ENCODE results near the gene EHD1. TPM values are rescaled to one million over a fixed set of nuclear protein-coding genes. Genes with fewer than 3 reads are reported as not detected.

EHD1 gene
- total RNA-seq, result 121 and 124 TPM in 2 replicates

DNA sequence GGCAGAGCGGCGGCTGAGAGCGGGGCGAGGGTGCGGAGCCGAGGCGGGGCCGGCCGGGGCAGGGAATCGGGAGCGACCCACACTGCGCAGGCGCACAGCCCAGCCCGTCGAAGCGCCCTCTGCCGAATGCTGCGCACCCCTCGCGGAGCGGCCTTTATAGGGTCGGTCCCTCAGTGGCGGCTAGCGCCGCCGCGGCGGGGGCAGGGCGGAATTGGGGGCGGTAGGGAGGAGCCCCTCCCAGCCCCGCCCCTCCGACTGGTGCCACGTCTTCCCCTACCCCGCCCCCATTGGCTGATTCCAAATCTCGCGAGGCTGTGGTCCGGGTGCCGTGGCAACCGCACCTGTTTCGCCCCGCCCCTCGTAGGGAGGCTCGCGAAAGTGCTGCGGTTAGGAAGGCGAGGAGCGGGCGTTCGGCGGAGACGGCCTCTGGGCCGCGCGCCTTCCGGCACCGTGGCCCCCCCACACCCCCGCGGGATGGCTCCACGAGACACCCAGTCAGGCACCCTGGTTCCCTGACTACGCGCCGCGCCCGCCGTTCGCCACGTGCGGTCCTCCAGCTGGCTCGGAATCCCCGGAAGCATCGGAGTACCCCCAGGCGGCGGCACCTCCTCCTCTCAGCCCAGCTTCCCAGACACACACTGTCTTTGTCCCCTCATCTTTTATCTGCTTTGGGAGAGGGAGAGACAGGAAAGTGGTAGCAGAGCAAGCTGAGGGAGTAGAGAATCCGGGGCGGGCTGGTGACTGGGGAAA lies at the start of gene EHD1:
Gene EHD1 (minus strand): TSS at position 128 of the 750 bp plus-strand sequence. CDS start 157 bp downstream, outside the sequence.

DNA sequence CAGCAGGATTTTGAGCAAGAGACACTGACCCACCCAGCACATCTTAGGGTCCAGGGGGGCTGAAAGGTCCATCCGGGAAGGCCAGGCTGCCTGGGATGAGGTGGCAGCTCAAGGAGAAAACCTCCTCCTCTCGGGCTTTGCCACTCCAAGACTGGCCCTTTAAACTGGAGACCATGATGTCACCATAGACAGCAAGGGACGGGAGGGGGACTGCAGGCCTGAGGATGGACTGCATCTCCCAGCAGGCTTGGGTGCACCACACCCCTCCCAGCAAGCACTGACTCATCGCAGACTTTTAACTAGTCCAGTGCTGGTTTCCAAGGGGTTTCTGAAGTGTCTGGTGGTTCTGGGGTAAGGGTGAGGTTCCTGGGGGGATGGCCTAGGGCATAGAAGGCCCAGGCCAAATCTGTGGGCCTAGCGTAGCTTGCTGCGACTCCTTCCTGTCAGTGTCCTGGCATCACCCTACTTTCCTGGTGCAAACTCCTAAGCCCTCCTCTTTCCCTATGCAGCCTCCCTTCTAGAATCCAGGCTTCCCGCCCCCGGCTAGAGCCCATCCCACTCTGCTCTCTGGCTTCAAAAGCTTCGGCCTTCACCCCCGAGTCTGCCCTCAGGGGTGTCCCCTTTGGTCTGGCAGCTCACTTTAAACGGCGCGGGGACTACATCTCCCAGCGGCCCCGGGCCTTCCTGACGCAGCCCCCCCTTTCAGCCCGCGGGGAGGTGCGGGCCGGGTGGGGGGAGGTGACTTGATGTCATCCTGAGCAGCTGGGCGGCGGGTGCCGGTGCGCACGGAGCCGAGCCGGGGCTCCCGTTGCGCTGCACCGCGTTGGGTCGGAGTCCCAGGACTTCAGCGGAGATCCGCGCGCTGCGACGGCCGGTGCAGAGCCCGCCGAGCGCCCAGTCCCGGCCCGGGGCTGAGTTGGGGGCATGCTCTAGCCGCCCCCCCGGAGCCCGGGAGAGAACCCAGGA lies 45.8 kb upstream of the EHD1 start, which contains the start of gene PPP2R5B:
Gene PPP2R5B (plus strand): TSS at position 746 of the 966 bp plus-strand sequence. CDS start 1,046 bp downstream, outside the sequence.

DNA sequence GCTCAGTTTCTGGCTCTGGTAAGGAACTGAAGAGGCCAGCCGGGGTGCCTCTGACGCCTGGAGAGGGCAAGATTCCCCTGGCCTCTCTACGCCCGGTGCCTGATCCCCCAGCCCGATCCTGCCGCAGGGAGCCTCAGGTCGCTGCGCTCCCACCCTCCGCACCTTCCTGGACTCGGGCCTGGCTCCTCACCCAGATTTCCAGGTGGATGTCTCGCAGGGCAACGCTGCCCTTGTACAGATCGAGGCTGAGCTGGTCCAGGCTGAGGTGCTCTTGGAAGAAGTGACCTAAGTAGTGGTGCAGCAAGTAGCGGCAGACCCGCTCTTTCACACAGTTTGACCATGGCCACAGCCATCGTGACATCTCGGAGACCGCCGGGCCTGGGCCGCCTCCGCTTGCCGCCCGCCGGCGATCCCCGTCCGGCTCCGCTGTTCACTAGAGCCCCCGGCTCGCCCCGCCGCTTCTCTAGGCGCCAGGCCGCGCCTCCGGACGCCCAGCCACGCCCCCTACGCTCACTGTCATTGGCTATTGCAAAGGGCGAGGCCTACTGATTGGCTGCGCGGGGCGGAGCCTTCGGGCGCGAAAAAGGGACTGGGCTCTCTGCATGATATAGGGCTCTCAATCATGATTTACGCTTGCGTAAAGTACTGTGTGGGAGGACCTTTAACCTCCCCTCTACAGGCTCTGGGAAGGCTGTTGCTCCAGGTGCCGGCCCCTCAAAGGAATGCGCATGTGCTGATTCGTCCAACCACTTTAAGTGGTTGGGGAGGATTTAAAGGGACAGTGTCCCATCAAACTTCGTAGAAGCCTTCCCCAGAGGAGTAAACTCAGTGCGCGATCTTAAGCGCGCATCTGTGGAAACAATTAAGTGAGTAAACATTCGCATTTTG lies 38.6 kb upstream of the EHD1 start, which contains the start of gene ATG2A:
Gene ATG2A (minus strand): TSS at position 435 of the 888 bp plus-strand sequence. CDS start 74 bp downstream, at position 361.

DNA sequence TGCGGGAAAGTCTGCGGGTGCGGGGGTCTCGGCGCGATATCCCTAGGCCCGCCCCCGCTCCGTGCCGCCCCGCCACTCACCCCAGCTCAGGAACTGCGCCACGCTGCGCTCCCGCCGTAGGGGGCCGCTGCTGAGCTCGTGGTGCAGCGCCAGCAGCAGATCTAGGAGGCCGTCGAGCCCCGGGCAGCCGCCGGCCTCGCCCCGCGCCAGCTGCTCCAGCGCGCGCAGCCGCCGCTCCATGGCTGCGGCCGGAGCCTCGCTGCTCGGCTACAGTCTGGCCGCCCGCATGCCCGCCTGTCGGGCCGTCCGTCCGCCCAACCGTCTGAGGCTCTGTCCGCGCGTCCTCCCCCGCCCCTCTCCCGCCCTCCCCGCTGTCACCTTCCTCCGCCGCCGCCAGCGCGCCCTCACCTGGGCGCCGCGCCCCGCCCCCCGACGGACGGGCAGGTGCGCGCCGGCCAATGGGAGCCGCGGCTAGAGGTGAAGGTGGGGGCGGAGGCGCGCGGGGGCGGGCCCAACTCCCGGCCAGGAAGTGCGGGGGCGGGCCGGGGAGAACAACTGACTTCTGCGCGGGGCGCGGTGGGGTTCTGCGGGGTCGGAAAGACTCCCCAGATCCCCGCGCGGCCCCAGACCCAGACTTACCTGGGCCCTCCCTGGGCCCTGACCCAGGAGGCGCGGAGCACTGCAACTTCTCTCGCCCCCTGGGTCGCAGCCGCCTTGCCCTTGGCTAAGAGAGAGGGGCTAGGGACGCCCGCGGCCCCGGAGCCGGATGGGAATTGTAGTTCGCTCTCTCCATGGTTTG lies 33.9 kb downstream of the EHD1 start, which contains the start of gene CDC42BPG:
Gene CDC42BPG (minus strand): TSS at position 324 of the 799 bp plus-strand sequence. CDS start 84 bp downstream, at position 240.

DNA sequence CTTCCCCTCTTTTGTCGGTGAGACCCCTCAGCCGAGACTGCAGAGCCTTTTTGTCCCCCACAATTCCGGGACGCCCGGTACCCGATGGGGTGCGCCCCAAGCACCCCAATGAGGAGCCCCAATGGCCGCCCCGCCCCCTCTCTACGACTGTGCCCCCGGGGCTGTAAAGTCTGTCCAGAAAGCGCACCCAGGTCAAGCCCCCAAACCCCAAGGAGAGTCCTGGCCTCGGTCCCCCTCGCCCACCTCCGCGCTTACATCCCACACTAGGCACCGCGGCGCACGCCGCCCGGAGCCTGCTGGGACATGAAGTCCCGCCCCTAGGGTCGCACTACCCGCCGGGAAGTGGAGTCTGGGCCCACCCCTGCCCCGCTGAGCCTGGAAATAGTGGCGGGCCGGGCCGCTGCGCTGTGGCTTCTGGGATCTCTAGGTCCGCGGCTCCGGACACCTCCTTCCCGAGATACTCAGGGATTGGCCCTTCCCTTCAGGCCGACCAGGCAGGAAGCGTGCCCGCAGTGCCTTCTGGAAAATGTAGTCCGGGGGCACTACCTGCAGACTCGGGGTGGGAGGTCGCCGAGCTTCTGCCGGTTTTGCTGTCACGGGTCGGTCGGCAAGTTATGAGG lies 68.0 kb downstream of the EHD1 start, which contains the start of gene MEN1:
Gene MEN1 (minus strand): TSS at position 281 of the 620 bp plus-strand sequence. CDS start 442 bp downstream, outside the sequence.

DNA sequence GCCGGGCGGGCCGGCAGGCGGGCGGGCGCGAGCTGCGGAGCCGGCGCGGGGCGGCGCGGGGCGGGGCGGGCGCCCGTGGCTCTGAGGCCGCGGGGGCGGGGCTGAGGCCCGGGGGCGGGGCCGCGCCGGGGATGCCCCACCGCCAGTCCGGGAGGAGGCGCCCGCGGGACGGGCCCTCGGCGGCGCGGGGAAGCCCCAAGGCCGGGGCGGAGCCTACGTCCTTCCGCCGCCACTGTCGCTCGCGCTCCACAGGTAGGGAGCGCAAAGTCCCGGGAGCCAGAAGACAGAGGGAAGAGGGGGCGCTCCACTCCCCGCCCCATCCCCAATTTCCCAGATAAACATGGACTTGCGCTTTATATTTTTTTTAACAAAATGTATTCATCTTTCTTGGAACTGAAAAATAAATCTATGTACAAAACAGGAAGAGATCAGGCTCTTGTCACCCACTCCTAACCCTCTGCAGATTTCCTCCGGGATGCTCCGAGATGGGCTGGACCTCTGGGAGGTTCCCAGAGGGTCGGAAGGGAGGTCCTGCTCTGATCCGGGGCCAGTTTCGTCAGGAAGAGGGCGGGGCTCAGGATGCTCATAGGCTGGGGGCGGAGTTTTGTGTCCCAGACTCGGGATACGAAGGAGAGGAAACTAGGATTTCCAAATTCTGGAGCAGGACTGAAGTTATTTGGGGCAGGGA lies 75.1 kb downstream of the EHD1 start, which contains the start of gene MAP4K2:
Gene MAP4K2 (minus strand): TSS at position 57 of the 688 bp plus-strand sequence. CDS start 65 bp downstream, outside the sequence.

Other genes starting within 250 kb of the EHD1 start
- gene NRXN2, start 155.4 kb downstream of the EHD1 start, total RNA-seq, result 8.0 and 92.7 TPM in 2 replicates
- gene RASGRP2, start 134.5 kb downstream of the EHD1 start, total RNA-seq, result 0.26 and 0.50 TPM in 2 replicates
- gene PYGM, start 118.6 kb downstream of the EHD1 start, total RNA-seq, result 6.0 and 8.8 TPM in 2 replicates
- gene SF1, start 100.1 kb downstream of the EHD1 start, total RNA-seq, result 79.8 and 91.2 TPM in 2 replicates
- 12.9 and 13.9 TPM in 2 replicates for gene MAP4K2, start 75.4 kb downstream of the EHD1 start, total RNA-seq
- 24.4 and 31.0 TPM in 2 replicates for gene MEN1, start 68.1 kb downstream of the EHD1 start, total RNA-seq
- 0.07 and 0.13 TPM in 2 replicates for gene CDC42BPG, start 34.0 kb downstream of the EHD1 start, total RNA-seq
- 11.0 and 14.9 TPM in 2 replicates for gene ATG2A, start 38.6 kb upstream of the EHD1 start, total RNA-seq
- 19.4 and 28.1 TPM in 2 replicates for gene PPP2R5B, start 46.1 kb upstream of the EHD1 start, total RNA-seq
- gene GPHA2, start 57.3 kb upstream of the EHD1 start, total RNA-seq, result not detected in 2 replicates
- not detected in 2 replicates for gene MAJIN, start 93.5 kb upstream of the EHD1 start, total RNA-seq
- 0.13 and 0.50 TPM in 2 replicates for gene BATF2, start 118.3 kb upstream of the EHD1 start, total RNA-seq
- 103 and 116 TPM in 2 replicates for gene ARL2, start 135.5 kb upstream of the EHD1 start, total RNA-seq
- 10.2 and 10.3 TPM in 2 replicates for gene SNX15, start 148.8 kb upstream of the EHD1 start, total RNA-seq
- gene SAC3D1, start 162.6 kb upstream of the EHD1 start, total RNA-seq, result 5.6 and 10.9 TPM in 2 replicates
- gene NAALADL1, start 179.9 kb upstream of the EHD1 start, total RNA-seq, result 22.0 and 26.3 TPM in 2 replicates
- 1.6 and 3.3 TPM in 2 replicates for gene CDCA5, start 205.4 kb upstream of the EHD1 start, total RNA-seq
- gene ZFPL1, start 205.6 kb upstream of the EHD1 start, total RNA-seq, result 36.3 and 45.8 TPM in 2 replicates
- 155 and 218 TPM in 2 replicates for gene VPS51, start 217.6 kb upstream of the EHD1 start, total RNA-seq
- 9.0 and 12.6 TPM in 2 replicates for gene TM7SF2, start 233.3 kb upstream of the EHD1 start, total RNA-seq
- 6.6 and 9.7 TPM in 2 replicates for gene ZNHIT2, start 239.1 kb upstream of the EHD1 start, total RNA-seq
- gene FAU, start 243.5 kb upstream of the EHD1 start, total RNA-seq, result 128 and 138 TPM in 2 replicates
- gene MRPL49, start 243.7 kb upstream of the EHD1 start, total RNA-seq, result 39.9 and 55.2 TPM in 2 replicates